Fibroblast of gingiva (primary cell): Measurements from ENCODE around the gene FAM241A.
A peak's percentile ranks its signal among the peaks of the same experiment; 100 is the strongest.

Experiments
- DNase-seq: peaks from one replicate; pipeline ENCODE4 v3.0.0-alpha.2; 2011; ENCODE audit warnings: low read depth

Gene FAM241A

DNA sequence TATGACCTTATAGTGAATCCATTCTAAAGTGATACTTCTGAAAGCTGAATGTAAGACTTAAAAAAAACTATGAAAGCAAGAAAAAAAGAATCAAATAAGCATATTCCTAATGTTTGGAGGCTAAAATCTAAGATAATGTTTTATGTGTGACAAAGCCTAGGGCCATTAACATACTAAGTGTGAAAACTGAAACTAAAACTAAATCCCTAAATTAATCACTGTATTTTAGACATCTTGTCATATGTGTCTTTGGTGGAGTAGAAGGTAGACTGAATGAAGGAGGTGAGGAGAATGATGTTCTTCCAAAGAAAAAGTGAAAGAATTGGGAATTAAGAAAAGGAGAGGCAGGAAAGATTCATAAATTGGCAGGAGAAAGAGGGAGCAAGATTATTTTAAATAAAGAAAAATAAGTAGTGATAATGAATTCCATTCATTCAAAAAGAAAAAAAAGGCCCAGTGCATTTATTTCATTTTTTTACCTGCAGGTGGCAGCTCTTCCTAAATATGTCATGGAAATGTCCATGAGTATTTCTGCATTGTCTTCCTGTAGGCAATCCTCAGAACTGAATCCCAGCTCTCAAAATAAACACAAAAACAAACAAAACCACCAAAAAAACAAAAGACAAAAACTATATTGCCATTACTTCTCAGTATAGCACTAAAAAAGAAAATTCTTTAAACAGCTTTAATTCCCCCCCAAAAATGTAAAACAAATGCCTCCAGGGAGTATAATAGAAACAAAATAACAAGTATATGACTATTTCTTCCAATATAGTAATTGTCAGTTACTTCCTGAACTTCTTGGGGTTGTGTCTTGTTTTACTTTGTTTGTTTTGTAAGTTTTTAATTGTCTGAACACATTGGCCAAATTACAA is 69.4 kb downstream of the FAM241A start:
- DNase-seq = peak; percentile 25

DNA sequence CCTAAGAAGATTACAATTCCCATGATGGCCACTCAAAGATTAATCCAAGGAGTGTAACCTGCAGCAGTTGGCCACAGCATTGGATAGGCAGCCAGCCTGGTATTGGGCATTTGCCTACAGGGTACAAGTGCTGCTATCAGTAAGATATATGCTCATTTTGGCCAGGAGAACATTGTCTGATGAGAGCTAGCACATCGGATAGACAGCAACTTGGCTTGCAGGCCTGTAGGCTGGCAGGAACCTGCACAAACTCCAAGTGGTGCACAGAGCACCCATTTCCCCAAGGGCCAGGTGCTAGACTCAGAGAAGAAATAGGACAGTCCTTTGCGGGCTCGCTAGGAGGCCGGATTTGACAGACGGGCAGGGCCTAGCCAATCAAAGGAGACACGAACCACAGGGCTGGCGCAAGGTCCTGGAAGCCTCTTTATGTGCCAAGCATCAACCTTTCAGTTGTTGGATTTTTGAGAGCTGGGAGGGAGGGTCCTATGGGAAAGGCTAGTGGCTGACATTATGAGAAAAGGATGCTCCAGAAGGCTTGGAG is 74.6 kb downstream of the FAM241A start:
- DNase-seq = no peak

DNA sequence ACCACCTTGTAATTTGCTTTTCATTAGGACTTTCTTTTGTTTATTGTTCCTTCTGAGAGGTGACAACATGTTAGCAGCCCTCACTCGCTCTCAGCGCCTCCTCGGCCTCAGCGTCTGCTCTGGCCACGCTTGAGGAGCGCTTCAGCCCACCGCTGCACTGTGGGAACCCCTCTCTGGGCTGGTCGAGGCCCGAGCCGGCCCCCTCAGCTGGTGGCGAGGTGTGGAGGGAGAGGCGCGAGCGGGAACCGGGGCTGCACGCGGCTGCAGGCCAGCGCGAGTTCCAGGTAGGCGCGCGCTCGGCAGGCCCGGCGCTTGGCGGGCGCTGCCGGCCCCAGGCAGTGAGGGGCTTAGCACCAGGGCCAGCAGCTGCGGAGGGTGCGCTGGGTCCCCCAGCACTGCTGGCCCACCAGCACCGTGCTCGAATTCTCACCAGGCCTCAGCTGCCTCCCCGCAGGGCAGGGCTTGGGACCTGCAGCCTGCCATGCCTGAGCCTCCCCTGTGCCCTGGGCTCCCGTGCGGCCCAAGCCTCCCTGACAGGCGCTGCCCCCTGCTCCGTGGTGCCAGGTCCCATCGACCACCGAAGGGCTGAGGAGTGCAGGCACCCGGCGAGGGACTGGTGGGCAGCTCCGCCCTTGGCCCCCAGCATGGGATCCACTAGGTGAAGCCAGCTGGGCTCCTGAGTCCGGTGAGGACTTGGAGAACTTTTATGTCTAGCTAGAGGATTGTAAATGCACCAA is 77.1 kb downstream of the FAM241A start:
- DNase-seq = no peak

DNA sequence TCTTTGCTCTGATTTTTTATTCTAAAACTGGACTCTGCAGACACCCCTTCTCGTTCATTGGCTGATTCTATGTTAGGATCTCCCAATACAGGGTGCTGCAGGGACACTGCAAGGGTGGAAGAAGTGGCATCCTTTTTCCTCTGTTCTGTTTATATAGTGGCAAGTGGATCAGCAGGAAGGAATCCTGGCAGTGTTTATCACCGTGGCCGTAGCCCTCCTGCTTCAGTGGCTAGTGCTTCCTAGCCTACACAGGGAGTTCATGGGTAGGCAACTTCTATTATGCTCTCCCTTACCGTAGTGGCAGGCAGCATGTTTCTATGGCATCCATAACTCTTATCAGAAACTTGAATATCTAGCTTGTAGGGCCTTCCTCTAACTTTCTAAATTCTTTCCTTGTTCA is 79.9 kb downstream of the FAM241A start:
- DNase-seq = no peak

DNA sequence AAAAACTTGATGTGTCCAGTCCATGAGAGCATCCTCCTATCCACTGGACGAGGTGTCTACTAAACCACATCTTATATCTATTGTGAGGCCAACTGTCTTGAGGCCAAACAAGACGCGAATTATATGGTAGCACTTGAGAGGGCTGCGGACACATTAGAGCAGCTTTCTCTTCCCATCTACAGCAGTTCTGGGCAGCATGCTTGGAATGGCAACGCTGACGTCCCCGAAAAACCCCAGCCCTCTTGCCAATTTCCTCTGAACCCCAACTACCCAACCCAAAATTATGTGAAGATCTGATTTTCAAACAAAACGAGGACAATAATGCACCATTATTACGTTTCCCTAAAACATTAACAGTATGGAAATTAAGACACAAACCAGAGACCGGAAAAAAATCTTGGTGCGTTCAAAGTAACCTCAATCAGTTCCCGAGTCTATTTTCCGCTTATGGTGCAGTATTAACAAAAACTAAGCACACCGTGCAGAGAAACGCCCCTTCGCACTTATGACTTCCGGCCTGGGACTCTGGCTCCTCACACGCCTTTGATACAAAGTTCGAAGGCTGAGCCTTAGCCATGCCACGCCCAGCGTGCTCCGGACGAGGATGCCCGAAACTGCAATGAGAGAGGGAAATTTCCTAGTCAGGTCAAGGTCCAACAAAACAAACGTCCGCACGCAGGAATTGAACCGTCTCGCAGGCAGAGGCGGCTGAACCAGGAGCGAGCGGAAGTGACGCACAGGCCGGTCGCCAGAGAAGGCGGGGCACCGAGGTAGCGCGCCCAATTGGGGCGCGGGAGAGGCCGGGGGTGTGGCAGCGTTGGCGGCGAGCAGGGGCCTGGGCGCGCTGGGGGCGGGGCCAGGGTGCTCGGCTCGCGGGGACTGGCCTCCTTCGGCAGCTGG is 85.9 kb downstream of the FAM241A start:
- peak; percentile 98 for DNase-seq

DNA sequence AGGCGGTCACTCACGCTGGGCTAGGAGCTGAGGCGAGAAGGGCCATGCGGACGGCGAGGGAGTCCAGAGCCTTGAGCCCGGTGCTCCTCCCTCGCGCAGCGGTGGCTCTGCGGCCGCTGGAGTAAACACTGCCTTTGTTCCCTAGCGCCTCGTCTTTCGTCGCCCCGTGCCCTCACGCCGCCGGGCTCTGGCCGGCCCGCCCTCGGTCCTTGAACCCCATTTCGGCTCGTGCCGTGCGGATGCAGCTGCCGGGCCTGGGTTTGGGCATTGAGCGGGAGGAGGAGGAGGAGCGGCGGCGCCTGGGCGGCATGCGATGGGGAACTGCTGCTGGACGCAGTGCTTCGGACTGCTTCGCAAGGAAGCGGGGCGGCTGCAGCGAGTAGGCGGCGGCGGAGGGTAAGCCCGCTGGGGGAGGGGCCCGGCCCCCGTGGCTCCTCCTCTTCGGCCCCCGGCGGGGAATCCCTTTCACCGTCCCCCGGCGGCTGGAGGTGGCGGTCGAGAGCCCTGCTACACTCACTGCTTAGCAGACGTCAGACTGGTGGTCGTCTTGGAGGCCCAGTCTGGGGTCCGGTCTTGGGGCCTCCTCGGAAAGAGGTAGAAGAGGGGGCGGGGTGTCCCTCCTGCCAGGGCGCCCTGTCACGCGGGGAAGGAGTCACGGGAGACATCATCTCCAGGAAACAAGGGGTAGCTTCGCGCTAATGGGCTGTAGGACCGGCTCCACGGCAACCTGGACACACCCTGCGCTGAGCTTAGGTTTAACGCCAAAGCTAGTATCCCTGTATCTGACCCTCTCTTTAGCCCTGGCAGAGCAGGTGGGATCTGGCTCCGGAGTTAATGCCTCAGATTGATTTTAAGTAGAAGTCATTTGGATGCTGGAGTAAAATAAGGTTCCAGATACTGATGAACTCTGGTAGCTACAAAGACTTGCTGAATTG is 86.8 kb downstream of the FAM241A start, which contains the start of gene AP1AR:
Gene AP1AR, plus strand, starts transcription at position 9 of the 935 bp plus-strand sequence. Its CDS starts 305 bp downstream, at position 314.
- peak; percentile 73 for DNase-seq

DNA sequence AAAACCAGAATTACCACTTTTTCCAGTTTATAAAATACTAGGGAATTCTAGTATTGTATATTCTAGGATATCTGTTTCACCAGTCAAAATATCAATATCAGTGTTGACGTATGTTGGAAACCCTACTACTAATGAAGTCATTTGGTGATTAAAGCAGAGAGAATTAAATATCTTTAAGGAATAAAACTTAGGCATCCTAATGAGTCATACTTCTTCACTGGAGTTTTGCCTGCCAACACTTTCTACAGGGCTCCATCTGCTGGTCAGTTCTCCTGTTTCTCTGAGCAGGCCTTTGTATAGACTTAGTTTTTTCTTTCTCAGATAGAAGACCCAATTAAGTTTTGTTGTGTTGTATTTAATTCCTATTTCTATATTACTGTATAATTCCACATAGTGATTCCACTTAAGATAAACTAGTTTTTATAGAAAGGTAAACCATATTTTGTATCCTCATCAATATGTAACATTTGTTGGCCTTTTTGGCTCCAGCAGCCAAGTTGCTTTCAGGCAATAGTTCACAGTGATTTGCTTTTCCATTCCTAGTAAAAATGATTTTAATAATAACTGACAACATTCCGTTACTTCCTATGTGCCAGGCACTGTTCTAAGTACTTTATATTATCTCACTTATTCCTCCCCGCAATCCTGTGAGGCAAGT is 89.8 kb downstream of the FAM241A start:
- DNase-seq = peak; percentile 81

DNA sequence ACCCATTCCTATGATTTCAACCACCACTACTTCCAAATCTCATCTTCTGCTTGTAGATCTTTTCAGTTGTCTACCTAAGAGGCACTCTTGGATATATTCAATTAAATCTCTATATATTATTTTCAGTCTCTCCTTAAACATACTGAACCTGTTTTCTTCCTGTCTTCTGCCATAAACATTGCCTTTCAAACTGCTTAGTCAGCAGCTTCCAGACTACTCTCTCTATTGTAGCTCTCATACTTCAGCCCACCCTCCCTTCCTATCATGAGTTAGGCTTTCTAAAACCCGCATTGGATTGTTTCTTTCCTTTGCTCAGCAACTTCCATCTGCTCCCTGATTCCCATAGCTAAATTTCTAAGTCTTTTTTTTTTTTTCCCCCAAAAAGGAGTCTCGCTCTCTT is 90.8 kb downstream of the FAM241A start:
- DNase-seq = no peak

DNA sequence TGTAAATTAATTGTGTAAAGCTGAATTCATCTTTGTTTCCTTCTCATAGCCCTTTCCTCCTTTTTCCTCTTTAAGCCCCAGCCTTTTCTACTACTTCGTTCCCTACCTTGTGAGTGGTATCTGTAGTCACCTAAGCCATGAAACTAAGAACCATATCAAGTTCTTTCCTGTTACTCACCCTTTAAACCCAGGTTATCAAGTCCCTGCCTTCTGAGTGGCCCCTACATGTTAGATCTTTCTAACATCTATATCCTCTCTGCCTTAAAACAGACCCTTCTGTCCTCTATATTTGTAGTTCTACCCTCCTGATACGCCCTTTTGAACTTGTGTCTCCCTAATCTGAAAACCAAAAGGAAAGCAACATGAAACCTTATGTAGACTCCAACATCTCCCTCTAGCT is 93.6 kb downstream of the FAM241A start:
- no peak for DNase-seq
